WERI-Rb-1 (cell line): ENCODE measurements around the gene DPPA3.
"Not testable (repeated sequence)": the region's sequence is repeated elsewhere in the genome, so short reads cannot be mapped to it uniquely, and the experiment has no call there.

ENCODE experiments used
- DNase-seq: peaks from one replicate; pipeline ENCODE4 v3.0.0-alpha.2; 2020
- H3K27ac ChIP-seq: fragments of 250-450 bp; sonication (Bioruptor Pico); 2 replicates; pipeline ENCODE4 v1.5.1; 2020; ENCODE audit warnings: mild to moderate bottlenecking, moderate library complexity
- H3K27me3 ChIP-seq: fragments of 250-450 bp; sonication (Bioruptor Pico); 2 replicates; pipeline ENCODE4 v1.5.1; 2021; ENCODE audit warnings: mild to moderate bottlenecking, low read depth, moderate library complexity; ENCODE audit not compliant: insufficient read depth, severe bottlenecking
- H3K36me3 ChIP-seq: fragments of 250-450 bp; sonication (Bioruptor Pico); 2 replicates; pipeline ENCODE4 v1.5.1; 2020; ENCODE audit warnings: mild to moderate bottlenecking, moderate library complexity
- H3K4me3 ChIP-seq: 2 replicates; pipeline ENCODE4 v1.5.1; 2011; ENCODE audit warnings: low read depth, mild to moderate bottlenecking, control low read depth, low read length
- H3K9me3 ChIP-seq: fragments of 250-450 bp; sonication (Bioruptor Pico); 2 replicates; pipeline ENCODE4 v1.5.1; 2021; ENCODE audit warnings: mild to moderate bottlenecking, moderate library complexity; ENCODE audit not compliant: severe bottlenecking
- TF ChIP-seq, protein P1 (sequence below): IDR thresholded peaks from 2 replicates; pipeline ENCODE4 v1.5.1; 2011; ENCODE audit warnings: low read depth, mild to moderate bottlenecking, control low read depth, inconsistent platforms, low read length

Gene DPPA3

DNA sequence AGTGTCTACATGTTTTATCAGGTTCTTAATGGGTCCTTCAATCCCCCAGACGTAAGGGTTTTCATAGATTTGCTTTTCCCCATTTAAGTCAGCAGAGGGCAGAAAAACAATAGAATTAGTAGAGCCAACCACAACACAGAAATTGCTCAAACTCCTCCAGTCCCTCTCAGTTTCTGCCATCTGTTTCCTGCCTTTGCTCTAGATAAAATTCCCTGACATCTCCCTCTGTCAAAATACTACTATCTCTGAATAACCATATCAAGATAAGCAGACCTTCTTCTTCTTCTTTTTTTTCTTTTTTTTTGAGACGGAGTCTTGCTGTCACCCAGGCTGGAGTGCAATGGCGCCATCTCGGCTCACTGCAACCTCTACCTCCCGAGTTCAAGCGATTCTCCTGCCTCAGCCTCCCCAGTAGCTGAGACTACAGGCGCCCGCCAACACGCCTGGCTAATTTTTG is 33.8 kb upstream of the DPPA3 start:
- H3K27me3 ChIP-seq, H3K27ac ChIP-seq, H3K4me3 ChIP-seq, H3K9me3 ChIP-seq, DNase-seq, H3K36me3 ChIP-seq: not testable (repeated sequence)
- TF ChIP-seq, protein P1, sequence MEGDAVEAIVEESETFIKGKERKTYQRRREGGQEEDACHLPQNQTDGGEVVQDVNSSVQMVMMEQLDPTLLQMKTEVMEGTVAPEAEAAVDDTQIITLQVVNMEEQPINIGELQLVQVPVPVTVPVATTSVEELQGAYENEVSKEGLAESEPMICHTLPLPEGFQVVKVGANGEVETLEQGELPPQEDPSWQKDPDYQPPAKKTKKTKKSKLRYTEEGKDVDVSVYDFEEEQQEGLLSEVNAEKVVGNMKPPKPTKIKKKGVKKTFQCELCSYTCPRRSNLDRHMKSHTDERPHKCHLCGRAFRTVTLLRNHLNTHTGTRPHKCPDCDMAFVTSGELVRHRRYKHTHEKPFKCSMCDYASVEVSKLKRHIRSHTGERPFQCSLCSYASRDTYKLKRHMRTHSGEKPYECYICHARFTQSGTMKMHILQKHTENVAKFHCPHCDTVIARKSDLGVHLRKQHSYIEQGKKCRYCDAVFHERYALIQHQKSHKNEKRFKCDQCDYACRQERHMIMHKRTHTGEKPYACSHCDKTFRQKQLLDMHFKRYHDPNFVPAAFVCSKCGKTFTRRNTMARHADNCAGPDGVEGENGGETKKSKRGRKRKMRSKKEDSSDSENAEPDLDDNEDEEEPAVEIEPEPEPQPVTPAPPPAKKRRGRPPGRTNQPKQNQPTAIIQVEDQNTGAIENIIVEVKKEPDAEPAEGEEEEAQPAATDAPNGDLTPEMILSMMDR = peak; percentile 31; the same call in 1 of the 2 replicates

DNA sequence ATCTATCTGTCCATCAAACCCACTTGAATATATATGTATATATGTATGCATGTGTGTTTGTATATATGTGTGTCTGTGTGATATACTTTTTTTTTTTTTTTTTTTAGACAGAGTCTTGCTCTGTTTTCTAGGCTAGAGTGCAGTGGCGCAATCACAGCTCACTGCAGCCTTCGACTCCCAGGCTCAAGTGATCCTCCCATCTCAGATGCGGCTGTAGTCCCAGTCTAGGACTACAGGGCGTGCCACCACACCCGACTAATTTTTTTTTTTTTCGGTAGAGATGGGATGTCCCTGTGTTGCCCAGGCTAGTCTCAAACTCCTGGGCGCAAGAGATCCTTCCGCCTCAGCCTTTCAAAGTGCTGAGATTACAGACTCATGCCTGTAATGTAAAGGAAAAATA is 32.5 kb upstream of the DPPA3 start:
- no peak for DNase-seq
- Histone ChIP-seq H3K9me3 (no peaks in the 10 kb centered on the region), H3K27ac (no peak overlapping the region), H3K27me3 (no peaks in the 10 kb centered on the region), H3K36me3 (no peaks in the 10 kb centered on the region), H3K4me3 (no peak overlapping the region)
- TF ChIP-seq, protein P1 = no peak

DNA sequence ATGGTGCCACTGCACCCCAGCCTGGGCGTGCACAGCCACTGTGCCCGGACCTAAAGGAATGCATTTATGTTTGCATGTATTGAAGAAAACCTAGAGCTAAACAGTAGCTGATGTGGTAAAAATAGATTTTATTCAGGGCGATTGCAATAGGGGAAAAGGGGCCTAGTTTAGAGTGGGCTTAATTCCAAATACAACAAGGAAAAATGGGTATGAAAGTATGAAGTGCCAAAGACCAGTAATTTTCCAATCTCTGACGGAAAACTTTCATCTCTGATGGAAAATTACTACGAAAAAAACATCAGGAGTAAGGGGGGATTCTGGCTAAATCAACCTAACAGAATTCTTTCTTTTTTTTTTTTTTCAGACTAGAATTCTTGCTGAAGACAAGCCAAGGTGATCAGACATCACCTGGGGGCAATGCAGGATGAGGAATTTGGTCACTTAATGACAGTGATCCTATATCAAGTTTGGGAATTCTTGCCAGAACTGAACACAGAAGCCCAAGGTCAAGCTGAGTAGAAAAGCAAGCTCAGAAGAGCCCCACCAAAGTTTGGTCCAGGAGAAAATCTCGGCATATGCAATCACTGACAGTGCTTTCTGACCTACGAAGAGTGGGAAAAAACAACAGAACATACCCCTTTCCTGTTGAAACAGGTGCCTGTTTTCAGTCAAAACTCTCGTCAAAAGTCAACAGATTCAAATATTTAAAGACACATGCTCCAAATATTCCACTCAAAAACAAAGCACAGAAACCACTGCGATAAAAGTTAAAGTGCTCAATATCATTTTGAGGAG is 31.8 kb upstream of the DPPA3 start:
- Histone ChIP-seq H3K36me3 (no peaks in the 10 kb centered on the region), H3K27ac (no peak overlapping the region), H3K4me3 (no peak overlapping the region), H3K9me3 (no peaks in the 10 kb centered on the region), H3K27me3 (no peaks in the 10 kb centered on the region)
- TF ChIP-seq, protein P1 = no peak
- DNase-seq = no peak

DNA sequence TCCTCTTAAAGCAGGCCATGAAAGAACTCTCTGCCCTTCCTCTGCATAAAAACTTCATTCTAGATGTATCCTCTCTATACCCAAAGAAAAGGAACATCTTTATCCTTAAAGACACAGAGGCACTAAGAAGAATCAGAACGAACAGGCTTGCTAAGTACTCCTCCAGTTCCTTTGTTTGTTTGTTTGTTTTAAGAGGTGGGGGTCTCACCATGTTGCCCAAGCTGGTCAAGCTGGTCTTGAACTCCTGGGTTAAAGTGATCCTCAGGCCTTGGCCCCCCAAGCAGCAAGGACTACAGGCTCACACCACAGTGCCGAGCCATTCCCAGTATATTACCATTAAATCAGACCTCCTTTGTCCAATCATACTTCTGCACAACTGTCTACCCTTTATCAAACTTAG is 29.7 kb upstream of the DPPA3 start:
- no peak overlapping the region for H3K4me3 ChIP-seq
- TF ChIP-seq, protein P1 = no peak
- DNase-seq = no peak
- H3K36me3 ChIP-seq = no peaks in the 10 kb centered on the region
- H3K27ac ChIP-seq = no peak overlapping the region
- no peaks in the 10 kb centered on the region for H3K27me3 ChIP-seq
- no peaks in the 10 kb centered on the region for H3K9me3 ChIP-seq

DNA sequence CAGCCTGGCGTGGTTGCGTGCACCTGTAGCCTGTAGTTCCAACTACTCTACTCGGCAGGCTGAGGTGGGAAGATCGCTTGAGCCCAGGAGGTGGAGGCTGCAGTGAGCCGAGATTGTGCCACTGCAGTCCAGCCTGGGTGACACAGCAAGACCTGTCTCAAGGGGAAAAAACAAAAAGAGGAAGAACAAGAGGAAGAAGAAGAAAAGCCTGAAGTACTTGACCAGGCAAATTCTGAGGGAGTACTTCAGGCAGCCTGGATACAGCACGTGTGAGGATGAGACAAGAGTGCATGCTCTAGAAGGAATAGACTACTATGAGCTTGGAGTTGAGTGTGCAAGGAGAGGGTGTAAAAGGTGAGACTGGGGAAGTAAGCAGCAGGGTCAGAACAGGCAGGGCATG is 17.4 kb upstream of the DPPA3 start:
- H3K4me3 ChIP-seq = no peak overlapping the region
- TF ChIP-seq, protein P1 = no peak
- H3K27ac ChIP-seq = no peak overlapping the region
- H3K27me3 ChIP-seq = no peaks in the 10 kb centered on the region
- no peak for DNase-seq
- no peaks in the 10 kb centered on the region for H3K9me3 ChIP-seq
- H3K36me3 ChIP-seq = no peaks in the 10 kb centered on the region
